Measurements from ENCODE around the gene EIPR1. TPM values are rescaled to one million over a fixed set of nuclear protein-coding genes. Genes with fewer than 3 reads are reported as not detected.

Gene EIPR1
- total RNA-seq, 1 experiment from 2014 or later = 27.8 TPM

GRCh38 chr2:3288470-3289170, 89.0 kb downstream of the EIPR1 start:
- WGBS (ENCODE audit: extremely low coverage, insufficient read length, low lambda C conversion rate) = no CpG with 5 or more reads among the region's 20 CpGs
- H3K79me1 ChIP-seq (ENCODE audit: insufficient read depth, low read depth, low read length, poor library complexity, severe bottlenecking) = no peaks in the 10 kb centered on the region
- H3K4ac ChIP-seq (ENCODE audit: low read depth, low read length) = no peak overlapping the region
- no peaks in the 10 kb centered on the region for H3K4me1 ChIP-seq (ENCODE audit: insufficient read depth, low read length)
- Mint-ChIP-seq H3K4me3 (no peak overlapping the region), H3K36me3 (ENCODE audit: insufficient read depth in 1 of 3, low read depth in 3 of 3) (peaks cover 6 to 10% (median 7%) of the 10 kb centered on the region in 3 experiments), H3K9me3 (peaks cover 0 to 6% of the 10 kb centered on the region in 2 experiments; a peak in 3 of 5 replicates), H3K27ac (peak overlapping the region in 1 of 3 experiments; percentile 29; a peak in 1 of 7 replicates), H3K4me1 (peaks cover 9 to 19% of the 10 kb centered on the region in 2 experiments), H3K27me3 (ENCODE audit: low read depth) (no peaks in the 10 kb centered on the region)
- H2BK12ac ChIP-seq (ENCODE audit: insufficient read length, low read depth, low read length) = no peak overlapping the region
- no peaks in the 10 kb centered on the region for H3K23me2 ChIP-seq (ENCODE audit: insufficient read length, low read depth, low read length, poor library complexity, severe bottlenecking)
- H4K20me1 ChIP-seq (ENCODE audit: control insufficient read depth, insufficient read depth, insufficient read length) = peaks cover 2% of the 10 kb centered on the region
- no peaks in the 10 kb centered on the region for H3K27me3 ChIP-seq (ENCODE audit: insufficient read depth, low read length)
- H3K56ac ChIP-seq (ENCODE audit: insufficient read length, low read depth, low read length) = no peak overlapping the region
- no peak overlapping the region for H2BK20ac ChIP-seq (ENCODE audit: low read depth, low read length, poor library complexity, severe bottlenecking)
- H3K9me3 ChIP-seq (ENCODE audit: control insufficient read depth, low read depth, low read length) = no peaks in the 10 kb centered on the region
- no peak overlapping the region for H4K5ac ChIP-seq (ENCODE audit: insufficient read length, low read depth, low read length)
- no peak overlapping the region for H4K91ac ChIP-seq (ENCODE audit: insufficient read length, low read depth, low read length)
- no peak overlapping the region for H2BK120ac ChIP-seq (ENCODE audit: low read depth, low read length, poor library complexity, severe bottlenecking)
- TF ChIP-seq, protein P1, sequence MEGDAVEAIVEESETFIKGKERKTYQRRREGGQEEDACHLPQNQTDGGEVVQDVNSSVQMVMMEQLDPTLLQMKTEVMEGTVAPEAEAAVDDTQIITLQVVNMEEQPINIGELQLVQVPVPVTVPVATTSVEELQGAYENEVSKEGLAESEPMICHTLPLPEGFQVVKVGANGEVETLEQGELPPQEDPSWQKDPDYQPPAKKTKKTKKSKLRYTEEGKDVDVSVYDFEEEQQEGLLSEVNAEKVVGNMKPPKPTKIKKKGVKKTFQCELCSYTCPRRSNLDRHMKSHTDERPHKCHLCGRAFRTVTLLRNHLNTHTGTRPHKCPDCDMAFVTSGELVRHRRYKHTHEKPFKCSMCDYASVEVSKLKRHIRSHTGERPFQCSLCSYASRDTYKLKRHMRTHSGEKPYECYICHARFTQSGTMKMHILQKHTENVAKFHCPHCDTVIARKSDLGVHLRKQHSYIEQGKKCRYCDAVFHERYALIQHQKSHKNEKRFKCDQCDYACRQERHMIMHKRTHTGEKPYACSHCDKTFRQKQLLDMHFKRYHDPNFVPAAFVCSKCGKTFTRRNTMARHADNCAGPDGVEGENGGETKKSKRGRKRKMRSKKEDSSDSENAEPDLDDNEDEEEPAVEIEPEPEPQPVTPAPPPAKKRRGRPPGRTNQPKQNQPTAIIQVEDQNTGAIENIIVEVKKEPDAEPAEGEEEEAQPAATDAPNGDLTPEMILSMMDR (conservative IDR thresholded peaks at IDR 0.05) = no peak
- no peak overlapping the region for H2BK5ac ChIP-seq (ENCODE audit: insufficient read length, low read length)
- no peaks in the 10 kb centered on the region for H3K79me2 ChIP-seq (ENCODE audit: insufficient read depth, low read length)
- H2BK15ac ChIP-seq (ENCODE audit: low read depth, low read length) = no peak overlapping the region
- H3K9ac ChIP-seq (ENCODE audit: extremely low read depth, insufficient read length, low read length) = no peak overlapping the region
- no peak overlapping the region for H4K8ac ChIP-seq (replicated peaks; ENCODE audit: insufficient read length, low read depth, low read length)
- H3T11ph ChIP-seq (ENCODE audit: low read length) = no peak overlapping the region
- H3K4me2 ChIP-seq (ENCODE audit: insufficient read depth, insufficient read length, low read length) = no peak overlapping the region
- no peak overlapping the region for H3K18ac ChIP-seq (ENCODE audit: insufficient read length, low read depth, low read length)
- H3K23ac ChIP-seq (ENCODE audit: insufficient read length, low read depth, low read length) = no peak overlapping the region
- no peak overlapping the region for H2AK5ac ChIP-seq (ENCODE audit: insufficient read length, low read length)
- no peak overlapping the region for H3K14ac ChIP-seq (ENCODE audit: insufficient read depth, low read length)
- DNase-seq = no peak
- H2AFZ ChIP-seq (ENCODE audit: low read length) = no peak overlapping the region
- no peak overlapping the region for H3K27ac ChIP-seq (ENCODE audit: insufficient read length, low read depth, low read length)
